Measurements from ENCODE around the gene ARMH4.
A peak's percentile ranks its signal among the peaks of the same experiment; 100 is the strongest.
"Not testable (repeated sequence)": the region's sequence is repeated elsewhere in the genome, so short reads cannot be mapped to it uniquely, and the experiment has no call there.

Gene ARMH4

GRCh38 chr14:58130116-58130782, 21.8 kb downstream of the ARMH4 start:
- H3K27ac ChIP-seq, result no peak overlapping the region
- no peak for TF ChIP-seq ZFX (IDR thresholded peaks at IDR 0.05; ENCODE audit: borderline replicate concordance)
- no peak for TF ChIP-seq CTCF (IDR thresholded peaks at IDR 0.05)

DNA sequence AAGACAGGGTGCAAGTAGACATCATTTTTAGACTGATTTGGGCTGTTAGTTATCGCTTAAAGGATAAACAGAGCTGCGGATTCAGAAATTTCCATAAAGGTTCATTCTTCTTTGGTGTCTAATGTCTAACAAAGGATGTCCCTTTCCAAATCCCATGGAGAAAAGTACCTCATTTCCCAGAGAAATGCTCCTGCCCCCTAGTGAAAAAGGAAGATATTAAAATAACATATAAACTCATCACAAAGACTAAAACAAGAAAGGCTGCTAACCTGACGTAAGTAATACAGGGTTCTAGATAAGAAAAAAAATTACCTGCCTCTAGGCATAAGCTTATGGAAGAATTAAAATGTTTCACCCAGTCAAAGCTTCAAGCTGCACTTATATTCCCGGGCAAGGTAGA, 22.8 kb downstream of the ARMH4 start:
- no peak for TF ChIP-seq ZFX (IDR thresholded peaks at IDR 0.05; ENCODE audit: borderline replicate concordance)
- peak; percentile 37 for TF ChIP-seq CTCF (IDR thresholded peaks at IDR 0.05)
- H3K27ac ChIP-seq, result no peak overlapping the region

DNA sequence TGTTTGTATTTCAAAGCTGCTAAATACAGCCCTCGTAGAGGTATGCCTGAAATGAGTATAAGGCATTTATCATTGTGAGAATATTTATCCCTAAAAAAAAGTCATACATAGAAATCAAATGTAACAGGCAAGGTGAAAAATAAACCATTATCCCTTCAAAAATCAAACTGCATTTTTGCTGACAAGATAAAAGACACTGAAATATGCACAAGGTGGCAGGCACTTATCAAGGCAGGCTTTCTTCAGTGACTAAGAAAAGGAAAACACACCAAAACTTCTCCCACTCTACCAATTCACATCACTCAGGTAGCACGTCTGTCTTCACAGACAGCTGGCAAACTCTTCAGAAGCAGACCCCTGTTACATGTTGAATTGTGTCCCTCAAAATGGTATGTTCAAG, 23.6 kb downstream of the ARMH4 start:
- no peak overlapping the region for H3K27ac ChIP-seq
- TF ChIP-seq ZFX (IDR thresholded peaks at IDR 0.05; ENCODE audit: borderline replicate concordance) (no peak), CTCF (IDR thresholded peaks at IDR 0.05) (no peak)

DNA sequence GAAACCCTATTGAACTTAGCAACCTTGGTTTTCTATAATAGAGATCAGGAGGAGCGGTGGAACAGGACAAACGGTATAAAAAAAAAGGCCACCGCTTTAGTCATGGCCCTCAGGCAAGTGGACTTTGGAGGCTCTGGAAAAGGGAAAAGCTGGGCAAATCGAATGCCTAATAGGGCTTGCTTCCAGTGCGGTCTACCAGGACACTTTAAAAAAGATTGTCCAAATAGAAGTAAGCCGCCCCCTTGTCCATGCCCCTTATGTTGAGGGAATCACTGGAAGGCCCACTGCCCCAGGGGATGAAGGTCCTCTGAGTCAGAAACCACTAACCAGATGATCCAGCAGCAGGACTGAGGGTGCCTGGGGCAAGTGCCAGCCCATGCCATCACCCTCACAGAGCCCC, 29.5 kb downstream of the ARMH4 start:
- not testable (repeated sequence) for H3K27ac ChIP-seq

GRCh38 chr14:58121530-58122186, 30.4 kb downstream of the ARMH4 start:
- TF ChIP-seq CTCF (IDR thresholded peaks at IDR 0.05) (no peak), ZFX (IDR thresholded peaks at IDR 0.05; ENCODE audit: borderline replicate concordance) (no peak)
- no peak overlapping the region for H3K27ac ChIP-seq

DNA sequence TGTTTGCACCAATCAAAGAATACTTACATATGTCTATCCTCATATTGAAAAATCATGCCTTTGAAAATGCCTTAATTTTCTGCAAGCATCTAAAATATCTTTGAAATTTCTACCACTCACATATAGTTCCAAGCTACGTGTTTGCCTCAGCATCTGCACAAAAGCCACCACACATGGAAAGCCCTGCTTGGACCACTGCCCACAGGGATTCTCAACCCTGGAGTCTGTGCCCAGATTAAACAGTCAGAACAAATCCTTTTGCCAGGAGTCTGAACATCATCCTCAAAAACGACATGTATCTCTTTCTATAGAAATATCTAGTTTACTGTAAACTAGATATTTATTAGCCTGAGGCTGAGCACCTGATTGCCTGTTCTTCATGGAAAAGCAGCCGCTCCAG, 32.6 kb downstream of the ARMH4 start:
- TF ChIP-seq CTCF (IDR thresholded peaks at IDR 0.05) (no peak), ZFX (IDR thresholded peaks at IDR 0.05; ENCODE audit: borderline replicate concordance) (no peak)
- H3K27ac ChIP-seq, result no peak overlapping the region

DNA sequence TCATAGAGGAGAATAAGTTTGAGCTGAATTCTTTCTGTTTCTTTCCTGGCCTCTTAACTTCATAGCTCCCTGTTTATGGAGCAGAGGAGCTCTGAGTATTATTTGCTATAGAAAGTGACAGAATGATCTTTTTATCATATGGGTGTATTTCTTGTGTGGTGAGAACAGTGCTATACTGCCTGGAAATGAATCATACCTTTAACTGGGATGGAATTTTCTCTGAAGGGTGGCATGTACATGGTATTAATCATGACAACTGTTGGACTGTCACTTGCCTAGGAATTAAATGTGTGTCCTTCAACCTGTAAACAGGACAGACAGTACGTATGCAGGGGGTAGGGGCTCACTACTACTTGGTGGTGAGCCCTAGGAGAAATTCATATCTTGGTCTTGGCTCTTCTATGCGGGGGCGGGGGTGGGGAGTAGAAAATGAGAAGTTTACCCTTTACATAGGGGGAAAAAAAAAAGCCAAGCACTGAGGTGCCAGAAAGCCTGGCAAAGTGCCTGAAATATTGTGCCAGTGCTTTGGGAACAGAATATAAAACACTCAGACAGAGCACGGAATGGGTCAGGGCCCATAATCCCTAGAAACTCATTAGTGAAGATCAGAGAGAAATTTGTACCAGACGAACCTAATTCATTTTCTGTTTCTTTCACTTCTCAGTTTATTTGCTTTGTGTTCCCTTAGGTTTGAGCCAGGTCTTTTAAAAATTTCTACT, 33.8 kb downstream of the ARMH4 start:
- H3K27ac ChIP-seq, result no peak overlapping the region
- TF ChIP-seq ZFX (IDR thresholded peaks at IDR 0.05; ENCODE audit: borderline replicate concordance), result no peak
- TF ChIP-seq CTCF (IDR thresholded peaks at IDR 0.05), result no peak

Measured in 22Rv1 (cell line).